Regular cardiac myocyte (primary cell): Measurements from ENCODE around the gene SUPT20HL1. TPM values are rescaled to one million over a fixed set of nuclear protein-coding genes. Genes with fewer than 3 reads are reported as not detected.

Experiments used
- total RNA-seq: library from RNA; depleted of rRNA; stranded (reverse); fragments of >200 nt; gene quantifications from 2 replicates; pipeline ENCODE4 v1.2.3, GENCODE V29; 2014

Gene SUPT20HL1
- under 0.01 TPM in 1 of 2 replicates, not detected in the other for total RNA-seq

DNA sequence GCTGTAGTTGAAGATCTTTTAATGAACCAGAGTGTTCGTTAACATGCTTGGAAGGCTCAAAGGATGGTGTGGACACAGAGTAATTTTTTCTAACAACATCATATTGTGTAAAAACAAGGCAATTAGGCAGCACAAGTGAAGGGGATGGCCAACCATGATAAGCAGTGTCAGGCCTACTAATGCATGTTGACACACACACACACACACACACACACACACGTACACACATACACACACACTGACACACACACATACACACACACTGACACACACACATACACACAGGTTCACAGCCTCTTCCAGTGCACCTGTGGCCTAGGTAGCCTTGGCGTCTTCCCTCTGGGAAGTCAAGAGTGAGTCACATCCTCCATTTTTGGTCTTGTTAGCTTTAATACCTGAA lies at the start of gene SUPT20HL1:
Gene SUPT20HL1 (plus strand): TSS at position 368 of the 400 bp plus-strand sequence. CDS start 2,122 bp downstream, outside the sequence.

DNA sequence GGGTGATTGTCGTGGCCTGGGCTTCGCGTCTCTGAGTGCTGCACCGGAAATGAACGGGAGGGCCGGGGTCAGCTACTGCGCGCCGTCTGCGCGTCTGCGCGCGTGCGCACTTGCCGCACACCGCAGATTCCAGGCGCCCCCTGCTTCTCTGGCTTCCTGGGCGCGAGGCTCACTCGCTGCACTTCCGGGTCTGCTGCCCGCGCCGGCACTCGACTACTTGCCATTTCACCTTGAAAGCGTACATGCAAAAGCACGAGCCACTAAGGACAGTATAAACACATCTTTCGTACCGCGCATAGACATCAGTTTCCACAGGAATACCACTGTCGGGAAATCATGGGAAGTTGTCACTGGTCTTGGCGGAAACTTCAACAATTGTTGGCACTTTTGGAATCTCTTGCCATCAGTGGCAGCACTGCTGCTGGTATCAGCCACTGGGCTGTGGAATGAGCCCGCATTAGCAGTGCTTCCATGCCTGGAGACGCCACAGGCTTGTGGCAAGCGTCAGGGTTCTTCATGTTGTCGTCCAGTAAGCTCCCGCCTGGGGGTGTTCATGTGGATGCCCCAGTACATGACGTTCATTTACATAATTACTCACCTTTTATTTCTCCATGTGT lies 46.3 kb upstream of the SUPT20HL1 start, which contains the start of gene SUPT20HL2:
Gene SUPT20HL2 (minus strand): TSS at position 51 of the 617 bp plus-strand sequence. CDS start 754 bp downstream, outside the sequence.

Other genes starting within 250 kb of the SUPT20HL1 start
- 38.3 and 52.4 TPM in 2 replicates for gene ZFX, start 210.9 kb upstream of the SUPT20HL1 start, total RNA-seq
- not detected in 2 replicates for gene SUPT20HL2, start 46.6 kb upstream of the SUPT20HL1 start, total RNA-seq
- 10.9 and 24.0 TPM in 2 replicates for gene PDK3, start 104.6 kb downstream of the SUPT20HL1 start, total RNA-seq